GM18951 (cell line): Measurements from ENCODE around the gene TLE1.

Experiments used
- POLR2A ChIP-seq: IDR thresholded peaks from 4 replicates; pipeline ENCODE4 v1.6.1; 2011; ENCODE audit warnings: mild to moderate bottlenecking; ENCODE audit not compliant: insufficient read length, insufficient read depth; ENCODE audit errors: extremely low read depth
- in situ Hi-C: fragments of 300-500 bp; cut with MboI; formaldehyde crosslinking; loops from one replicate; pipeline ENCODE4 v1.12.0; 2022; ENCODE audit warnings: low sequenced_read_pairs, mixed read lengths, inconsistent platforms; ENCODE audit not compliant: unreplicated experiment

TLE1 gene

GRCh38 chr9:81573415-81574321 lies 115.7 kb downstream of the TLE1 start:
- no peak for TF ChIP-seq POLR2A
- in situ Hi-C loops: no loop called here

DNA sequence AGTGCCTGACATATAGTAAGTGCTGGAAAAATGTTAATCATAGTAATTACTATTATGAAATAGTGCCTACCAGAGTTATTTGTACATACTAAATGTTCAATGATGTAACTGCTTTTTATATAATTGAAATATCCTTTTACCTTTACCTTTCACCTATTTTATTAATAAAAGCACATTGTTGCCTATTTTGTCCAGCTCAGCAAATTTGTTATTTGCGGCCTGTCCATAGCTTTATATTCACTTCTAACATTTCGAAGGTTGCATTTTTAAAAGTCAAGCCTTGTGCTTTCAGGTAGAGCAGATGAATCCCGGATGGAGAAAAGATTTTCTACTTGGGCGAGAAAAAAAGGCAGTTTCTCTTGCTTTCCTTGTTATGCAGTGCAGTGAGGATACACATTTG lies 119.3 kb downstream of the TLE1 start:
- TF ChIP-seq POLR2A: no peak
- in situ Hi-C loops: no loop called here

DNA sequence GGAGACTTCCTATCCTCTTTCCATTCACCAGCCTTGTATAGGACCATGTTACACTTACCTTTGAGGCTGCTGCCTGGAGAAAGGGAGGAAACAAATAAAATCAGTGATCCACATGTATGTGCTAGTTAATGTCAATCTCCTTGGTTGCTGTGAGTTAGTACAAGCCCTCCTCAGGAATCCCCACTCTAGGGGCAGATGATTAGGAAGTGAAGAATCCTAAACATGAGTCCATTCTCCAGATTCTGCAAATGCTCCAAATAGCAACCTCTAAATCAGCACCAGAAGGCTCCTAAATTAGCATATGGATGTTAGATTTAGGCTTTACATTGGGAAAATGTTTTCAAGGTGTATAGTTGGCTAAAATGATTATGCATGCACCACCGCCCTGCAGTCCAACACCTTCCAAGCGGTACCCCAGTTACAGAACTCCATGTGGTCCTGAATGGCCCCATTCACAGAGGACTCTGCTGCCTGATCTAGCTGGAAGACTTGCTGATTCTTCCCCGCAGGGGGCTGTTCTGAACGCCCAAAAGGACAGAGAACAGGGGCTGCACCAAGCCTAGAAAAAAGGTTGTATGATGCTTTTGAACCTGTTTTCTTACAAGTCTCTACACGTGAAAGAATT lies 123.2 kb downstream of the TLE1 start:
- in situ Hi-C loops: no loop called here

GRCh38 chr9:81565609-81566008 lies 123.7 kb downstream of the TLE1 start:
- TF ChIP-seq POLR2A: no peak
- in situ Hi-C loops: no loop called here

More for the DNA sequence above, 123.2 kb downstream of the TLE1 start:
- no peak for TF ChIP-seq POLR2A

GRCh38 chr9:81565144-81565543 lies 124.2 kb downstream of the TLE1 start:
- in situ Hi-C loops: no loop called here
- no peak for TF ChIP-seq POLR2A

DNA sequence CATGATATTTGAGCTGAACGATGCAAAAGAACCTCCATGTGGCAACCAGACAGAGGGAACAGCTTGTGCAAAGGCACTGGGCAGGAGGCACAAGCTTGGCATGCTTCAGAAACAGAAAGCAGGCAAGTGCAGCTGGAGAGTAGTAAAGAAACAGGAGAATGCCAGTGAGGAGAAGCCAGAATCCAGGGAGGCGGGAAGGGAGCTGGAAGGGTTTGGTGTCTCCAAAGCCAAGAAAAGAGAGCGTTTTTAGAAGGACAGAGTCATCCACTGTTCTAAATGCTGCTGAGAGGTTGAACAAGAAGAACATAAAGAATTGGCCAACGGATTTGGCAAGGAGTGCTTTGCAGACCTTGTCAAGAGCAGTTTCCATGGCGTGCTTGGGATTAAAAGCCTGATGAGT lies 124.7 kb downstream of the TLE1 start:
- in situ Hi-C loops: no loop called here
- TF ChIP-seq POLR2A: no peak

GRCh38 chr9:81563739-81564138 lies 125.6 kb downstream of the TLE1 start:
- TF ChIP-seq POLR2A: no peak
- in situ Hi-C loops: no loop called here

DNA sequence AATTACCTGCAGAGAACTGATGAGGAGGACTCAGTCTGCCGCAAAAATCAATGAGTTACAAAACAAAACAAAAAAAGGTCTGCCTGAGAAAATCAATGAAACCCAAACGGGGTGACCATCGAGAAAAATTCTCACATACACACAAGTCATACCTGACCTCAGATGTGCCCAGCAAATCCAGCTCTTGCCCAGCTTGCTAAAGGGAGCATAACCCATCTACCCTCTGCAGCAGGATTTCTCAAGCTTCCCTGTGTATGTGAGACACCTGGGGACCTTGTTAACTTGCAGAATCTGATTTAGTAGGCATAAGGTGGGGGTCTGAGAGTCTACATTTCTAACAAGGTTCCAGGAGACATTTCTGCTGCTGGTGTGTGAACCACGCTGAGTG lies 126.3 kb downstream of the TLE1 start:
- no peak for TF ChIP-seq POLR2A
- in situ Hi-C loops: no loop called here

DNA sequence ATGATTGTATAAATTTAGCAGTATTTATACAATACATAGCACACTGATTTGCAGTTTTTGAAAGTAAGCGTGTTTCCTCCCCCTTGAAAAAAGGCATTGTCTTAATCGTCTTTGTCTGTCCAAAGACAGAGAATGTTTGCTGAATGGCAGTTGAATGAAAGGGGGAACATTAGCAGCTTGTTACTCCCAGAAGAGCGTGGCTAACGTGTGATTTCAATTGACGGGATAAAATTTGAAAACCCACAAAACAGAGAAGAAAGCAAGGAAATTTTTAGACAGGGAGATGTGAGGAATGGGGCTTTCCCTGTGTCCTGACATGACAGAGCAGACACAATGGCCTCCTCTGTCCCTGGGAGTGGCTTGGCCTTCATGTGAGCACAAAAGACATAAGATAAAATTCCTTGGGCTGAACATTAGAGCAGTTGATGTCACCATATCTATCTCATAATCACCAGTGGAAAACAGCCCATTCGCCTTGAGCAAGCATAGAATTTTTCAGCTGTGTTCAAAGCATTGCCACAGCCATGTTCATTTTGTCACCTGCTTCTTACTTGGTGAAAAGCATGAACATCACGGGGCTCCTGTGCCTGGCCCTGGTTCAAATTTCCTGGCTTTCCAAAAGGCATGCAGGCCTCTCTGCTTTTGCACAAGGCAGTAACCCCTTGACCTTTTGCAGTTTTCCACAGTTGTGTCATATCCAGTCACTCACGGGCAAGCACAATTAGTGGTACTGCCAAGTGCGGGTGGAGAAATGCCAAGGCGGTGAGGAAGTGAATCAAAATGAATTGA lies 126.9 kb downstream of the TLE1 start:
- no peak for TF ChIP-seq POLR2A
- in situ Hi-C loops: no loop called here

- no peak for TF ChIP-seq POLR2A
- in situ Hi-C loops: no loop called here
These were observed 128.3 kb downstream of the TLE1 start for GRCh38 chr9:81560851-81561732.

GRCh38 chr9:81559709-81560108 lies 129.6 kb downstream of the TLE1 start:
- TF ChIP-seq POLR2A: no peak
- in situ Hi-C loops: no loop called here

DNA sequence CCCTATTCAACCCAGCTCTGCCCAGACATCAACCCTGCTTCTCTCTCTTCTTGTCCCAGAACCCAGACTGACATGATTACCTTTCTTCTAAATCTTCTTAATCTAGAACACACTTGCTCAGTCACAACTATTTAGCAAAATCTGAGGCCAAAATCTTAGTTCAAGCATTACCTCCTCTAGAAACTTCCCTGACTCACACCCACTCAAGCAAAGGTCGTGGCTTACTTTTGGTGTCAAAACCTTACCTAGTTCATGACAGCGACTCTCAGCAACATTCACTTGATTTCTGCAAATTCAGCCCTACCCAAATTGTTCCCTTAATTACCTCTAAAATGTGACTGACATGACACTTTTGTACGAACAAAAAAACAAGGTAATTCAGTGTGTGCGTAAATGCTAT lies 130.2 kb downstream of the TLE1 start:
- in situ Hi-C loops: no loop called here
- no peak for TF ChIP-seq POLR2A
